H9 (cell line): ENCODE measurements around the gene IGFBP5. TPM values are rescaled to one million over a fixed set of nuclear protein-coding genes. Genes with fewer than 3 reads are reported as not detected.

Experiments
- DNase-seq: peaks from one replicate; pipeline ENCODE4 v3.0.0-alpha.2; 2017
- H2AFZ ChIP-seq: one replicate; pipeline ENCODE4 v1.6.1; 2013; ENCODE audit warnings: mild to moderate bottlenecking, low read length, control low read depth, moderate library complexity
- H2AK5ac ChIP-seq: 2 replicates; pipeline ENCODE4 v1.6.1; 2013; ENCODE audit warnings: low read length, control low read depth, mixed read lengths; ENCODE audit not compliant: insufficient read length
- H2BK120ac ChIP-seq: one replicate; pipeline ENCODE4 v1.6.1; 2013; ENCODE audit warnings: low read depth, mild to moderate bottlenecking, low read length, control low read depth, inconsistent platforms; ENCODE audit not compliant: poor library complexity, severe bottlenecking
- H2BK12ac ChIP-seq: 2 replicates; pipeline ENCODE4 v1.6.1; 2013; ENCODE audit warnings: low read length, control low read depth, mixed read lengths, low read depth; ENCODE audit not compliant: insufficient read length
- H2BK15ac ChIP-seq: 2 replicates; pipeline ENCODE4 v1.6.1; 2013; ENCODE audit warnings: low read depth, low read length, control low read depth
- H2BK20ac ChIP-seq: one replicate; pipeline ENCODE4 v1.6.1; 2013; ENCODE audit warnings: low read depth, mild to moderate bottlenecking, low read length, control low read depth, inconsistent platforms; ENCODE audit not compliant: poor library complexity, severe bottlenecking
- H2BK5ac ChIP-seq: 2 replicates; pipeline ENCODE4 v1.6.1; 2013; ENCODE audit warnings: low read length, control low read depth, mixed read lengths; ENCODE audit not compliant: insufficient read length
- H3K14ac ChIP-seq: 2 replicates; pipeline ENCODE4 v1.6.1; 2013; ENCODE audit warnings: low read length, control low read depth; ENCODE audit not compliant: insufficient read depth
- H3K18ac ChIP-seq: 2 replicates; pipeline ENCODE4 v1.6.1; 2013; ENCODE audit warnings: low read depth, mild to moderate bottlenecking, mixed read lengths, low read length, control low read depth; ENCODE audit not compliant: insufficient read length
- H3K23ac ChIP-seq: 2 replicates; pipeline ENCODE4 v1.6.1; 2013; ENCODE audit warnings: low read length, control low read depth, mixed read lengths, low read depth; ENCODE audit not compliant: insufficient read length
- H3K23me2 ChIP-seq: 2 replicates; pipeline ENCODE4 v1.6.1; 2013; ENCODE audit warnings: low read depth, mild to moderate bottlenecking, mixed read lengths, low read length, control low read depth; ENCODE audit not compliant: insufficient read length, poor library complexity, severe bottlenecking
- H3K27ac ChIP-seq: 2 replicates; pipeline ENCODE4 v1.5.1; 2013; ENCODE audit warnings: low read length, control low read depth, mixed read lengths, low read depth; ENCODE audit not compliant: insufficient read length
- H3K27me3 ChIP-seq: 2 replicates; pipeline ENCODE4 v1.6.1; 2013; ENCODE audit warnings: low read length, control low read depth, inconsistent platforms; ENCODE audit not compliant: insufficient read depth
- H3K4ac ChIP-seq: 2 replicates; pipeline ENCODE4 v1.6.1; 2013; ENCODE audit warnings: low read depth, mild to moderate bottlenecking, control low read depth, inconsistent platforms, low read length, moderate library complexity
- H3K4me1 ChIP-seq: 2 replicates; pipeline ENCODE4 v1.6.1; 2013; ENCODE audit warnings: low read length, control low read depth, inconsistent platforms; ENCODE audit not compliant: insufficient read depth
- H3K4me2 ChIP-seq: 2 replicates; pipeline ENCODE4 v1.6.1; 2013; ENCODE audit warnings: low read length, control low read depth, mixed read lengths; ENCODE audit not compliant: insufficient read length, insufficient read depth
- H3K56ac ChIP-seq: 2 replicates; pipeline ENCODE4 v1.6.1; 2013; ENCODE audit warnings: low read depth, mild to moderate bottlenecking, mixed read lengths, low read length, control low read depth; ENCODE audit not compliant: insufficient read length
- H3K79me1 ChIP-seq: 2 replicates; pipeline ENCODE4 v1.6.1; 2013; ENCODE audit warnings: low read depth, mild to moderate bottlenecking, moderate library complexity, low read length, control low read depth, inconsistent platforms; ENCODE audit not compliant: insufficient read depth, poor library complexity, severe bottlenecking
- H3K79me2 ChIP-seq: 2 replicates; pipeline ENCODE4 v1.6.1; 2013; ENCODE audit warnings: low read length, control low read depth, inconsistent platforms; ENCODE audit not compliant: insufficient read depth
- H3K9ac ChIP-seq: 2 replicates; pipeline ENCODE4 v1.6.1; 2013; ENCODE audit warnings: low read length, control low read depth, mixed read lengths; ENCODE audit not compliant: insufficient read length; ENCODE audit errors: extremely low read depth
- H3K9me3 ChIP-seq: one replicate; pipeline ENCODE4 v1.6.1; 2013; ENCODE audit warnings: low read depth, low read length, inconsistent platforms; ENCODE audit not compliant: control insufficient read depth
- H3T11ph ChIP-seq: one replicate; pipeline ENCODE4 v1.6.1; 2013; ENCODE audit warnings: mild to moderate bottlenecking, low read length, control low read depth, inconsistent platforms
- H4K20me1 ChIP-seq: one replicate; pipeline ENCODE4 v1.6.1; 2013; ENCODE audit not compliant: control insufficient read depth, insufficient read length, insufficient read depth
- H4K5ac ChIP-seq: 2 replicates; pipeline ENCODE4 v1.6.1; 2013; ENCODE audit warnings: low read depth, mild to moderate bottlenecking, mixed read lengths, low read length, control low read depth; ENCODE audit not compliant: insufficient read length
- H4K8ac ChIP-seq: replicated peaks from 2 replicates; pipeline ENCODE4 v1.6.1; 2013; ENCODE audit warnings: low read length, control low read depth, mixed read lengths, low read depth; ENCODE audit not compliant: insufficient read length
- H4K91ac ChIP-seq: 2 replicates; pipeline ENCODE4 v1.6.1; 2013; ENCODE audit warnings: low read depth, mild to moderate bottlenecking, moderate library complexity, mixed read lengths, low read length, control low read depth; ENCODE audit not compliant: insufficient read length
- H3K27ac Mint-ChIP-seq, 3 experiments: 2 replicates in 2 of 3; 3 replicates in 1 of 3; pipeline ENCODE4 v1.8.0; 2020 to 2021; ENCODE audit warnings: mixed read lengths in 3 of 3, mild to moderate bottlenecking in 1 of 3, moderate library complexity in 1 of 3
- H3K27me3 Mint-ChIP-seq: 2 replicates; pipeline ENCODE4 v1.8.0; 2021; ENCODE audit warnings: low read depth, mild to moderate bottlenecking, moderate library complexity, mixed read lengths
- H3K36me3 Mint-ChIP-seq, 3 experiments: 2 replicates in 2 of 3; 3 replicates in 1 of 3; pipeline ENCODE4 v1.8.0; 2020 to 2021; ENCODE audit warnings: low read depth in 3 of 3, mixed read lengths in 3 of 3; ENCODE audit not compliant: insufficient read depth in 1 of 3
- H3K4me1 Mint-ChIP-seq, 2 experiments: 2 replicates each; pipeline ENCODE4 v1.8.0; 2020; ENCODE audit warnings: mixed read lengths in 2 of 2
- H3K4me3 Mint-ChIP-seq, 2 experiments: 2 replicates in 1 of 2; 3 replicates in 1 of 2; pipeline ENCODE4 v1.8.0; 2020 to 2021; ENCODE audit warnings: mild to moderate bottlenecking in 2 of 2, mixed read lengths in 2 of 2, moderate library complexity in 1 of 2
- H3K9me3 Mint-ChIP-seq, 2 experiments: 2 replicates in 1 of 2; 3 replicates in 1 of 2; pipeline ENCODE4 v1.8.0; 2020; ENCODE audit warnings: mild to moderate bottlenecking in 2 of 2, mixed read lengths in 2 of 2, moderate library complexity in 1 of 2
- WGBS: extraction: QIAGEN DNeasy Blood & Tissue Kit; methylation state at CpG from one replicate; pipeline ENCODE4 v1.1.7; 2013; ENCODE audit warnings: missing lambda C conversion rate, low lambda C conversion rate, mixed read lengths; ENCODE audit not compliant: insufficient read length; ENCODE audit errors: extremely low coverage; 5-methylcytosine and 5-hydroxymethylcytosine counted together
- total RNA-seq: library from RNA; stranded (reverse); gene quantifications from 2 replicates; pipeline ENCODE4 v1.2.1, GENCODE V29; 2021
- TF ChIP-seq, protein P1 (sequence below): fragments of 200-600 bp; sonication (generic); conservative IDR thresholded peaks from 3 replicates; pipeline ENCODE4 v1.8.0; 2021; ENCODE audit warnings: antibody characterized with exemption, mild to moderate bottlenecking

IGFBP5 gene
- total RNA-seq, 1 experiment from 2014 or later = 0.90 TPM

DNA sequence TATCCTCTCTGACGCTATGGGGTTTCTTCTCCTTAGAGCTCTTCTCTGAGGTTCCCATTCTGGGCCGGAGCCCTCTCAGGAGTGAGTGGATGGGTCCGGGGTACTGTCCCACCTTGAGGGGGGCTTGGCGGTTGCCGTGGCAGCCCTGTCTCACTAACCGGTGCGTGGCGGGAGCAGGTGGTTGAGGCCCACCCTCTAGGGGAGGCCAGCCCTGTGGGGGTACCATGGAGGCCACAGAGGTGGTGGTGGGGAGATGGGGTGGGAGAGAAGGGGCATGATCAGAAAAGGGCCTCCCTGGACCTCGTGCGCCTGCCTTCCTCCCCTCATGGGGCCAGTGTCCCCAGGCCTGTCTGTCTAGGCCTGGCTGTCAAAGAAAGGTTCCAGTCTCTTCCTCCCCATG is 22.3 kb downstream of the IGFBP5 start:
- no peak overlapping the region for H2BK5ac ChIP-seq
- H3K9ac ChIP-seq = no peak overlapping the region
- no peaks in the 10 kb centered on the region for H3K9me3 Mint-ChIP-seq
- no peak overlapping the region for H3K4me3 Mint-ChIP-seq
- H4K5ac ChIP-seq = no peak overlapping the region
- peaks cover 5% of the 10 kb centered on the region for H3K27me3 Mint-ChIP-seq
- TF ChIP-seq, protein P1, sequence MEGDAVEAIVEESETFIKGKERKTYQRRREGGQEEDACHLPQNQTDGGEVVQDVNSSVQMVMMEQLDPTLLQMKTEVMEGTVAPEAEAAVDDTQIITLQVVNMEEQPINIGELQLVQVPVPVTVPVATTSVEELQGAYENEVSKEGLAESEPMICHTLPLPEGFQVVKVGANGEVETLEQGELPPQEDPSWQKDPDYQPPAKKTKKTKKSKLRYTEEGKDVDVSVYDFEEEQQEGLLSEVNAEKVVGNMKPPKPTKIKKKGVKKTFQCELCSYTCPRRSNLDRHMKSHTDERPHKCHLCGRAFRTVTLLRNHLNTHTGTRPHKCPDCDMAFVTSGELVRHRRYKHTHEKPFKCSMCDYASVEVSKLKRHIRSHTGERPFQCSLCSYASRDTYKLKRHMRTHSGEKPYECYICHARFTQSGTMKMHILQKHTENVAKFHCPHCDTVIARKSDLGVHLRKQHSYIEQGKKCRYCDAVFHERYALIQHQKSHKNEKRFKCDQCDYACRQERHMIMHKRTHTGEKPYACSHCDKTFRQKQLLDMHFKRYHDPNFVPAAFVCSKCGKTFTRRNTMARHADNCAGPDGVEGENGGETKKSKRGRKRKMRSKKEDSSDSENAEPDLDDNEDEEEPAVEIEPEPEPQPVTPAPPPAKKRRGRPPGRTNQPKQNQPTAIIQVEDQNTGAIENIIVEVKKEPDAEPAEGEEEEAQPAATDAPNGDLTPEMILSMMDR = no peak
- no peak overlapping the region for H3K14ac ChIP-seq
- peaks cover 3% of the 10 kb centered on the region for H3K23me2 ChIP-seq
- H3K9me3 ChIP-seq = no peaks in the 10 kb centered on the region
- no peak overlapping the region for H2BK12ac ChIP-seq
- no peak overlapping the region for H3K27ac Mint-ChIP-seq
- H2BK20ac ChIP-seq = no peak overlapping the region
- no peak overlapping the region for H2AFZ ChIP-seq
- H3K79me2 ChIP-seq = no peaks in the 10 kb centered on the region
- no peak overlapping the region for H3T11ph ChIP-seq
- H3K18ac ChIP-seq = no peak overlapping the region
- no peak overlapping the region for H2BK120ac ChIP-seq
- no peak for DNase-seq
- H3K4me1 ChIP-seq = no peaks in the 10 kb centered on the region; the same call in 1 of the 2 replicates
- no peak overlapping the region for H4K8ac ChIP-seq
- WGBS = no CpG with 5 or more reads among the region's 10 CpGs
- no peak overlapping the region for H3K23ac ChIP-seq
- H4K91ac ChIP-seq = no peak overlapping the region
- no peaks in the 10 kb centered on the region for H4K20me1 ChIP-seq
- H3K4ac ChIP-seq = no peak overlapping the region
- H3K4me1 Mint-ChIP-seq = no peaks in the 10 kb centered on the region
- no peak overlapping the region for H2BK15ac ChIP-seq
- H3K4me2 ChIP-seq = no peak overlapping the region
- no peaks in the 10 kb centered on the region for H3K36me3 Mint-ChIP-seq
- H2AK5ac ChIP-seq = no peak overlapping the region
- no peak overlapping the region for H3K27ac ChIP-seq
- H3K79me1 ChIP-seq = no peaks in the 10 kb centered on the region
- H3K56ac ChIP-seq = no peak overlapping the region
- H3K27me3 ChIP-seq = no peaks in the 10 kb centered on the region
